Neural progenitor cell (in vitro differentiated cells): Measurements from ENCODE around the gene PRKD1. TPM values are rescaled to one million over a fixed set of nuclear protein-coding genes. Genes with fewer than 3 reads are reported as not detected.

Source experiments
- DNase-seq: peaks from one replicate; pipeline ENCODE4 v3.0.0-alpha.2; 2016; ENCODE audit warnings: low spot score
- H2AFZ ChIP-seq: fragments of 200-600 bp; sonication (generic); replicated peaks from 2 replicates; pipeline ENCODE4 v1.6.1; 2016; ENCODE audit warnings: antibody characterized with exemption
- H3F3A ChIP-seq: fragments of 200-600 bp; sonication (generic); 2 replicates; pipeline ENCODE4 v1.6.1; 2016; ENCODE audit warnings: antibody characterized with exemption, low read depth
- H3K27ac ChIP-seq: fragments of 200-600 bp; sonication (generic); 2 replicates; pipeline ENCODE4 v1.5.1; 2016; ENCODE audit warnings: mild to moderate bottlenecking
- H3K27me3 ChIP-seq: fragments of 200-600 bp; sonication (generic); 2 replicates; pipeline ENCODE4 v1.6.1; 2016; ENCODE audit warnings: mild to moderate bottlenecking, moderate library complexity
- H3K36me3 ChIP-seq: fragments of 200-600 bp; sonication (generic); 2 replicates; pipeline ENCODE4 v1.5.1; 2016
- H3K4me1 ChIP-seq: fragments of 200-600 bp; sonication (generic); 2 replicates; pipeline ENCODE4 v1.6.1; 2016; ENCODE audit warnings: mixed run types
- H3K4me2 ChIP-seq: fragments of 200-600 bp; sonication (generic); 2 replicates; pipeline ENCODE4 v1.6.1; 2016
- H3K4me3 ChIP-seq: fragments of 200-600 bp; sonication (generic); 2 replicates; pipeline ENCODE4 v1.5.1; 2016
- H3K79me2 ChIP-seq: fragments of 200-600 bp; sonication (generic); 2 replicates; pipeline ENCODE4 v1.6.1; 2016; ENCODE audit warnings: low read depth
- H3K9ac ChIP-seq: fragments of 200-600 bp; sonication (generic); 2 replicates; pipeline ENCODE4 v1.6.1; 2016
- H3K9me3 ChIP-seq: fragments of 200-600 bp; sonication (generic); 2 replicates; pipeline ENCODE4 v1.5.1; 2016; ENCODE audit warnings: low read depth
- H4K20me1 ChIP-seq: fragments of 200-600 bp; sonication (generic); 2 replicates; pipeline ENCODE4 v1.6.1; 2016; ENCODE audit warnings: low read depth
- H3K27ac Mint-ChIP-seq: 3 replicates; pipeline ENCODE4 v1.8.0; 2021; ENCODE audit warnings: mixed read lengths
- H3K27me3 Mint-ChIP-seq: 2 replicates; pipeline ENCODE4 v1.8.0; 2022; ENCODE audit warnings: low read depth, mild to moderate bottlenecking, inconsistent platforms, moderate library complexity, mixed read lengths; ENCODE audit not compliant: insufficient read depth
- H3K36me3 Mint-ChIP-seq: 3 replicates; pipeline ENCODE4 v1.8.0; 2021; ENCODE audit warnings: mixed read lengths
- H3K4me1 Mint-ChIP-seq: 3 replicates; pipeline ENCODE4 v1.8.0; 2021; ENCODE audit warnings: mixed read lengths
- H3K4me3 Mint-ChIP-seq: 3 replicates; pipeline ENCODE4 v1.8.0; 2021; ENCODE audit warnings: mild to moderate bottlenecking, moderate library complexity, mixed read lengths
- H3K9me3 Mint-ChIP-seq: 3 replicates; pipeline ENCODE4 v1.8.0; 2020; ENCODE audit warnings: mixed read lengths
- CTCF ChIP-seq: fragments of 200-600 bp; sonication (generic); IDR thresholded peaks from 2 replicates; pipeline ENCODE4 v1.5.1; 2017; ENCODE audit warnings: antibody characterized with exemption, mild to moderate bottlenecking
- EZH2 ChIP-seq: fragments of 200-600 bp; sonication (generic); IDR thresholded peaks from 2 replicates; pipeline ENCODE4 v1.6.1; 2017; ENCODE audit warnings: antibody characterized with exemption, mild to moderate bottlenecking, moderate library complexity
- EZH2phosphoT487 ChIP-seq: fragments of 200-600 bp; sonication (generic); IDR thresholded peaks from 2 replicates; pipeline ENCODE4 v1.6.1; 2017; ENCODE audit warnings: antibody characterized with exemption
- total RNA-seq: library from RNA; depleted of rRNA; stranded (reverse); fragments of >200 nt; gene quantifications from 2 replicates; pipeline ENCODE4 v1.2.3, GENCODE V29; 2015; ENCODE audit warnings: low replicate concordance

The PRKD1 gene
- total RNA-seq, 1 donor from 2014 or later, result 8.7 TPM

- Mint-ChIP-seq H3K4me3 (no peak overlapping the region), H3K4me1 (no peaks in the 10 kb centered on the region), H3K27me3 (no peaks in the 10 kb centered on the region), H3K36me3 (no peaks in the 10 kb centered on the region), H3K9me3 (no peaks in the 10 kb centered on the region), H3K27ac (no peak overlapping the region)
- no peak overlapping the region for H2AFZ ChIP-seq
- no peak overlapping the region for H3K4me2 ChIP-seq
- no peaks in the 10 kb centered on the region for H3K27me3 ChIP-seq
- H3K36me3 ChIP-seq, result no peaks in the 10 kb centered on the region
- H3K27ac ChIP-seq, result no peak overlapping the region
- H3F3A ChIP-seq, result no peaks in the 10 kb centered on the region
- no peaks in the 10 kb centered on the region for H4K20me1 ChIP-seq
- no peak overlapping the region for H3K4me3 ChIP-seq
- no peaks in the 10 kb centered on the region for H3K9me3 ChIP-seq
- H3K4me1 ChIP-seq, result no peaks in the 10 kb centered on the region
- DNase-seq, result no peak
- TF ChIP-seq CTCF (no peak), EZH2phosphoT487 (no peak), EZH2 (no peak)
- no peaks in the 10 kb centered on the region for H3K79me2 ChIP-seq
- no peak overlapping the region for H3K9ac ChIP-seq
Measured at GRCh38 chr14:29896354-29896821, 31.3 kb downstream of the PRKD1 start.

GRCh38 chr14:29895591-29896083, 32.0 kb downstream of the PRKD1 start:
- no peaks in the 10 kb centered on the region for H3K36me3 ChIP-seq
- H3K4me2 ChIP-seq, result no peak overlapping the region
- no peaks in the 10 kb centered on the region for H3K79me2 ChIP-seq
- TF ChIP-seq CTCF, result no peak
- no peak for TF ChIP-seq EZH2phosphoT487
- no peak for TF ChIP-seq EZH2
- H3K9me3 ChIP-seq, result no peaks in the 10 kb centered on the region
- H3K9ac ChIP-seq, result no peak overlapping the region
- no peaks in the 10 kb centered on the region for H4K20me1 ChIP-seq
- no peaks in the 10 kb centered on the region for H3F3A ChIP-seq
- H3K4me1 Mint-ChIP-seq, result no peaks in the 10 kb centered on the region
- no peaks in the 10 kb centered on the region for H3K27me3 Mint-ChIP-seq
- no peak for DNase-seq
- H3K36me3 Mint-ChIP-seq, result no peaks in the 10 kb centered on the region
- H3K27me3 ChIP-seq, result no peaks in the 10 kb centered on the region
- no peak overlapping the region for H3K4me3 Mint-ChIP-seq
- H2AFZ ChIP-seq, result no peak overlapping the region
- no peaks in the 10 kb centered on the region for H3K4me1 ChIP-seq
- no peaks in the 10 kb centered on the region for H3K9me3 Mint-ChIP-seq
- no peak overlapping the region for H3K4me3 ChIP-seq
- no peak overlapping the region for H3K27ac ChIP-seq
- no peak overlapping the region for H3K27ac Mint-ChIP-seq

GRCh38 chr14:29893989-29894388, 33.7 kb downstream of the PRKD1 start:
- Mint-ChIP-seq H3K9me3 (no peaks in the 10 kb centered on the region), H3K27ac (no peak overlapping the region), H3K27me3 (no peaks in the 10 kb centered on the region), H3K36me3 (no peaks in the 10 kb centered on the region), H3K4me1 (no peaks in the 10 kb centered on the region), H3K4me3 (no peak overlapping the region)
- H3K4me3 ChIP-seq, result no peak overlapping the region
- H4K20me1 ChIP-seq, result no peaks in the 10 kb centered on the region
- no peaks in the 10 kb centered on the region for H3K4me1 ChIP-seq
- H3K27ac ChIP-seq, result no peak overlapping the region
- no peak overlapping the region for H3K4me2 ChIP-seq
- H2AFZ ChIP-seq, result no peak overlapping the region
- no peaks in the 10 kb centered on the region for H3K9me3 ChIP-seq
- no peak for DNase-seq
- H3K9ac ChIP-seq, result no peak overlapping the region
- H3F3A ChIP-seq, result no peaks in the 10 kb centered on the region
- H3K79me2 ChIP-seq, result no peaks in the 10 kb centered on the region
- TF ChIP-seq EZH2phosphoT487, result no peak
- TF ChIP-seq CTCF, result no peak
- no peak for TF ChIP-seq EZH2
- no peaks in the 10 kb centered on the region for H3K27me3 ChIP-seq
- no peaks in the 10 kb centered on the region for H3K36me3 ChIP-seq
